SU-DHL-6 (cell line): Measurements from ENCODE around the gene ARHGAP8.
A peak's percentile ranks its signal among the peaks of the same experiment; 100 is the strongest.

ENCODE experiments used
- H2AFZ ChIP-seq: fragments of 200-600 bp; sonication (generic); 2 replicates; pipeline ENCODE4 v1.6.1; 2014; ENCODE audit warnings: low read depth, mild to moderate bottlenecking, moderate library complexity, mixed read lengths, antibody characterized with exemption, low read length; ENCODE audit not compliant: severe bottlenecking
- H3F3A ChIP-seq: fragments of 200-600 bp; shearing (Covaris generic); 2 replicates; pipeline ENCODE4 v1.6.0; 2016; ENCODE audit warnings: antibody characterized with exemption, mild to moderate bottlenecking; ENCODE audit not compliant: insufficient read depth
- H3K27ac ChIP-seq: fragments of 200-600 bp; sonication (generic); 2 replicates; pipeline ENCODE4 v1.5.1; 2016; ENCODE audit warnings: low read depth, mild to moderate bottlenecking, low read length, moderate library complexity, mixed read lengths
- H3K27me3 ChIP-seq: fragments of 200-600 bp; sonication (generic), shearing (Covaris generic); 2 replicates; pipeline ENCODE4 v1.6.0; 2014; ENCODE audit warnings: mild to moderate bottlenecking, low read length
- H3K36me3 ChIP-seq: fragments of 200-600 bp; sonication (generic); 2 replicates; pipeline ENCODE4 v1.6.1; 2014; ENCODE audit warnings: mild to moderate bottlenecking, low read length, mixed read lengths
- H3K4me2 ChIP-seq: fragments of 300-600, 200-600 bp; shearing (Covaris generic), sonication (generic); 2 replicates; pipeline ENCODE4 v1.6.0; 2014; ENCODE audit warnings: low read length, low read depth, mild to moderate bottlenecking; ENCODE audit not compliant: poor library complexity, severe bottlenecking
- H3K4me3 ChIP-seq: fragments of 200-600 bp; sonication (generic); 2 replicates; pipeline ENCODE4 v1.5.1; 2014; ENCODE audit warnings: antibody characterized with exemption, low read length, mild to moderate bottlenecking, mixed read lengths; ENCODE audit not compliant: insufficient read depth, poor library complexity, severe bottlenecking
- H3K79me2 ChIP-seq: fragments of 200-600 bp; sonication (generic); 2 replicates; pipeline ENCODE4 v1.6.1; 2014; ENCODE audit warnings: mild to moderate bottlenecking, low read length, moderate library complexity; ENCODE audit not compliant: insufficient read depth
- H3K9ac ChIP-seq: fragments of 200-600 bp; sonication (generic); 2 replicates; pipeline ENCODE4 v1.7.0; 2014; ENCODE audit warnings: mild to moderate bottlenecking, low read length
- H3K9me2 ChIP-seq: fragments of 200-600 bp; sonication (generic); replicated peaks from 2 replicates; pipeline ENCODE4 v1.6.1; 2014; ENCODE audit warnings: low read length; ENCODE audit not compliant: insufficient read depth
- H3K9me3 ChIP-seq: fragments of 200-600 bp; sonication (generic); 2 replicates; pipeline ENCODE4 v1.6.1; 2014; ENCODE audit warnings: low read length, mixed read lengths; ENCODE audit not compliant: insufficient read depth
- H4K20me1 ChIP-seq: fragments of 200-600 bp; sonication (generic); 2 replicates; pipeline ENCODE4 v1.6.1; 2014; ENCODE audit warnings: low read depth, mild to moderate bottlenecking, antibody characterized with exemption, low read length, moderate library complexity, mixed read lengths
- CTCF ChIP-seq: fragments of 200-600 bp; sonication (generic); IDR thresholded peaks from one replicate; pipeline ENCODE4 v1.5.1; 2017; ENCODE audit warnings: antibody characterized with exemption, mild to moderate bottlenecking, low read length, moderate library complexity; ENCODE audit not compliant: insufficient read depth, poor library complexity, severe bottlenecking
- EZH2phosphoT487 ChIP-seq: fragments of 200-600 bp; sonication (generic), shearing (Covaris generic); conservative IDR thresholded peaks from 2 replicates; pipeline ENCODE4 v1.6.1; 2018; ENCODE audit warnings: mild to moderate bottlenecking, antibody characterized with exemption, low read length, moderate library complexity, mixed read lengths

ARHGAP8 gene

GRCh38 chr22:44827666-44828190 lies 75.4 kb downstream of the ARHGAP8 start:
- H3K9me3 ChIP-seq = no peaks in the 10 kb centered on the region
- H3K9ac ChIP-seq = no peak overlapping the region
- no peak overlapping the region for H3K4me3 ChIP-seq
- H3K79me2 ChIP-seq = no peaks in the 10 kb centered on the region
- H3F3A ChIP-seq = no peaks in the 10 kb centered on the region
- H3K4me2 ChIP-seq = no peak overlapping the region
- no peak overlapping the region for H3K27ac ChIP-seq
- no peaks in the 10 kb centered on the region for H4K20me1 ChIP-seq
- no peak overlapping the region for H2AFZ ChIP-seq
- TF ChIP-seq EZH2phosphoT487 (no peak), CTCF (no peak)
- no peaks in the 10 kb centered on the region for H3K9me2 ChIP-seq
- no peaks in the 10 kb centered on the region for H3K27me3 ChIP-seq
- H3K36me3 ChIP-seq = no peaks in the 10 kb centered on the region

- no peaks in the 10 kb centered on the region for H3K9me3 ChIP-seq
- H3K79me2 ChIP-seq = no peaks in the 10 kb centered on the region
- no peaks in the 10 kb centered on the region for H3K9me2 ChIP-seq
- H3K27me3 ChIP-seq = no peaks in the 10 kb centered on the region
- H4K20me1 ChIP-seq = no peaks in the 10 kb centered on the region
- H3K9ac ChIP-seq = no peak overlapping the region
- no peak overlapping the region for H3K27ac ChIP-seq
- no peaks in the 10 kb centered on the region for H3K36me3 ChIP-seq
- H3F3A ChIP-seq = no peaks in the 10 kb centered on the region
- H3K4me2 ChIP-seq = no peak overlapping the region
- H2AFZ ChIP-seq = no peak overlapping the region
- H3K4me3 ChIP-seq = no peak overlapping the region
- TF ChIP-seq CTCF = peak; percentile 39
- no peak for TF ChIP-seq EZH2phosphoT487
Measured at GRCh38 chr22:44828193-44828592, 75.8 kb downstream of the ARHGAP8 start.

- H3K79me2 ChIP-seq = no peaks in the 10 kb centered on the region
- no peak overlapping the region for H3K4me3 ChIP-seq
- H3K9me2 ChIP-seq = no peaks in the 10 kb centered on the region
- no peak overlapping the region for H3K4me2 ChIP-seq
- TF ChIP-seq CTCF = no peak
- no peak for TF ChIP-seq EZH2phosphoT487
- H3K36me3 ChIP-seq = no peaks in the 10 kb centered on the region
- H3K27me3 ChIP-seq = no peaks in the 10 kb centered on the region
- H3K9ac ChIP-seq = no peak overlapping the region
- no peaks in the 10 kb centered on the region for H3K9me3 ChIP-seq
- H3F3A ChIP-seq = no peaks in the 10 kb centered on the region
- H2AFZ ChIP-seq = no peak overlapping the region
- H3K27ac ChIP-seq = no peak overlapping the region
- no peaks in the 10 kb centered on the region for H4K20me1 ChIP-seq
Measured at GRCh38 chr22:44831885-44832284, 79.5 kb downstream of the ARHGAP8 start.
